OCI-LY7 (cell line): ENCODE measurements around the gene TMEM37. TPM values are rescaled to one million over a fixed set of nuclear protein-coding genes. Genes with fewer than 3 reads are reported as not detected.

ENCODE experiments used
- BruUV-seq: library from RNA; stranded (reverse); fragments of 400-500 nt; replicated peaks from 2 replicates; lab custom pipeline; 2021; lab: Mats Ljungman, UMichigan
- CTCF ChIA-PET: fragments of 300-600 bp; sonication (Branson Sonifier 250); formaldehyde crosslinking; loops from one replicate; lab custom pipeline; 2022; ENCODE audit warnings: antibody characterized with exemption; ENCODE audit not compliant: unreplicated experiment; lab: Charles Lee
- POLR2A ChIA-PET: fragments of 300-600 bp; sonication (Branson Sonifier 250); formaldehyde crosslinking; loops from one replicate; lab custom pipeline; 2022; ENCODE audit warnings: antibody characterized with exemption; lab: Charles Lee
- DNase-seq: peaks from one replicate; pipeline ENCODE4 v3.0.0-alpha.2; 2015; ENCODE audit warnings: low spot score
- H2AFZ ChIP-seq: fragments of 200-600 bp; sonication (generic), shearing (Covaris generic); 2 replicates; pipeline ENCODE4 v1.6.1; 2014; ENCODE audit warnings: mild to moderate bottlenecking, antibody characterized with exemption, low read length, moderate library complexity
- H3K27ac ChIP-seq: fragments of 200-600 bp; sonication (generic); 2 replicates; pipeline ENCODE4 v1.5.1; 2014; ENCODE audit warnings: mixed run types, low read depth, mild to moderate bottlenecking, moderate library complexity, low read length, inconsistent platforms; ENCODE audit not compliant: poor library complexity, severe bottlenecking
- H3K36me3 ChIP-seq: fragments of 200-600 bp; sonication (generic); 2 replicates; pipeline ENCODE4 v1.6.1; 2014; ENCODE audit warnings: mild to moderate bottlenecking, antibody characterized with exemption, low read length, moderate library complexity, mixed read lengths; ENCODE audit not compliant: insufficient read depth
- H3K4me1 ChIP-seq: fragments of 200-600 bp; sonication (generic); 2 replicates; pipeline ENCODE4 v1.5.1; 2014; ENCODE audit warnings: mild to moderate bottlenecking, low read length; ENCODE audit not compliant: insufficient read depth, poor library complexity, severe bottlenecking
- H3K4me2 ChIP-seq: fragments of 200-600 bp; sonication (generic); 2 replicates; pipeline ENCODE4 v1.6.1; 2014; ENCODE audit warnings: mild to moderate bottlenecking, low read length
- H3K4me3 ChIP-seq: fragments of 200-600 bp; sonication (generic); 2 replicates; pipeline ENCODE4 v1.5.1; 2014; ENCODE audit warnings: mild to moderate bottlenecking, low read depth, low read length; ENCODE audit not compliant: poor library complexity, severe bottlenecking
- H3K79me2 ChIP-seq: fragments of 200-600 bp; sonication (generic); 2 replicates; pipeline ENCODE4 v1.6.1; 2016; ENCODE audit warnings: low read depth, mild to moderate bottlenecking, low read length, moderate library complexity, mixed read lengths; ENCODE audit not compliant: insufficient read depth
- H3K9me2 ChIP-seq: fragments of 200-600 bp; sonication (generic); 2 replicates; pipeline ENCODE4 v1.6.1; 2016; ENCODE audit warnings: mild to moderate bottlenecking, low read length, mixed read lengths; ENCODE audit not compliant: insufficient read depth
- H3K9me3 ChIP-seq: fragments of 200-600 bp; sonication (generic); 2 replicates; pipeline ENCODE4 v1.6.1; 2014; ENCODE audit warnings: mild to moderate bottlenecking, mixed run types, low read length, mixed read lengths
- H4K20me1 ChIP-seq: fragments of 200-600 bp; sonication (generic); 2 replicates; pipeline ENCODE4 v1.6.1; 2014; ENCODE audit warnings: mild to moderate bottlenecking, antibody characterized with exemption, low read length, moderate library complexity, mixed read lengths; ENCODE audit not compliant: insufficient read depth
- EZH2phosphoT487 ChIP-seq: fragments of 200-600 bp; sonication (generic); IDR thresholded peaks from 2 replicates; pipeline ENCODE4 v1.6.1; 2018; ENCODE audit warnings: low read depth, borderline replicate concordance, mild to moderate bottlenecking, mixed run types, antibody characterized with exemption, low read length, moderate library complexity, mixed read lengths
- intact Hi-C: fragments of 100-400 bp; cut with micrococcal nuclease; formaldehyde crosslinking; loops from one replicate; pipeline ENCODE4 v1.10.0; 2022; ENCODE audit not compliant: unreplicated experiment
- total RNA-seq, 2 experiments: library from RNA; depleted of rRNA in 1 of 2; stranded (reverse); fragments of >200 nt in 1 of 2; shearing (Covaris generic) in 1 of 2; gene quantifications; 2 replicates each; pipeline ENCODE4 v1.2.3, GENCODE V29; 2014 to 2022
- TF ChIP-seq, protein P1 (sequence below): fragments of 200-600 bp; sonication (generic); conservative IDR thresholded peaks from 2 replicates; pipeline ENCODE4 v1.5.1; 2014; ENCODE audit warnings: mild to moderate bottlenecking, antibody characterized with exemption, low read length, moderate library complexity, mixed read lengths

TMEM37 gene
- total RNA-seq, 2 experiments from 2014 or later = not detected

DNA sequence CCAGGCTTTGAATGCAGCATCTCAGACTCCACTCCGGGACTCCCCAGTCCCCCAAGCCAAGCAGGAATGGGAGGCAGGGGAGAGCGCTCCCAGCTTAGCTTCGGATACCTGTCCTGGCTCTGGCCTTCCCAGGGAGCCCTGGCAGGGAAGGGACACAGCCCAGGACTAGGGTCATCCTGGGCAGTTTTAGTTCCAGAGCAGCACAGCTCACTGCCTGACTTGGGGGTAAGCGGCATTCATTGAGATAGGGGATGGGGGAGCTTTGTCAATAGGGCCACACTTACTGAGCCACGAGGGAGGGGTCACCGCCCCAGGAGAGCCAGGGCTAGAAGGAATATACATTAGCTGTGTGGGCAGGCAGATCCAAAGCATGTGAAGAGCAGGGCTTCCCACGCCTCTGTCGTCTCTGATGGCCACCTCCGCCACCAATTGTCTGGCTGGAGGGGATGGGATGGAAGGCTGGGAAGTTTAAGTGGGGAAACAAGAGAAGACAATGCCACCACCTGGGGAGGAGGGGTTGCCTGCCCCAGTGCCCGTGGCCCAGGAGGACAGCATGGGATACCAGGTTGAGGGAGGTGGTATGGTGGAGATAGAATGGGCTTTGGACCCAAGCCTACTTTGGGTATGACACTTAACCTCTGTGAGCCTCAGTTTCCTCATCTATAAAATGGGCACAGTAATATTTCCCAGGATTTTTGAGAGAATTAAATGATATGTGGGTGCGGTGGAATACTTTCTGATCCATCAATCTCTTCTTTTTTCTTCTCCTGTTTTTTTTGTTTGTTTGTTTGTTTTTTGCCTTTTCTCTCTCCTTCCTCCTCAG lies 52.5 kb downstream of the TMEM37 start:
- Histone ChIP-seq H3K36me3 (no peaks in the 10 kb centered on the region), H4K20me1 (no peaks in the 10 kb centered on the region), H3K4me1 (peaks cover 9% of the 10 kb centered on the region), H3K9me3 (no peaks in the 10 kb centered on the region), H3K4me3 (no peak overlapping the region), H3K9me2 (no peaks in the 10 kb centered on the region), H3K4me2 (no peak overlapping the region), H3K79me2 (no peaks in the 10 kb centered on the region), H2AFZ (no peak overlapping the region), H3K27ac (no peak overlapping the region)
- intact Hi-C loops = no loop called here
- no peak for DNase-seq
- TF ChIP-seq, protein P1, sequence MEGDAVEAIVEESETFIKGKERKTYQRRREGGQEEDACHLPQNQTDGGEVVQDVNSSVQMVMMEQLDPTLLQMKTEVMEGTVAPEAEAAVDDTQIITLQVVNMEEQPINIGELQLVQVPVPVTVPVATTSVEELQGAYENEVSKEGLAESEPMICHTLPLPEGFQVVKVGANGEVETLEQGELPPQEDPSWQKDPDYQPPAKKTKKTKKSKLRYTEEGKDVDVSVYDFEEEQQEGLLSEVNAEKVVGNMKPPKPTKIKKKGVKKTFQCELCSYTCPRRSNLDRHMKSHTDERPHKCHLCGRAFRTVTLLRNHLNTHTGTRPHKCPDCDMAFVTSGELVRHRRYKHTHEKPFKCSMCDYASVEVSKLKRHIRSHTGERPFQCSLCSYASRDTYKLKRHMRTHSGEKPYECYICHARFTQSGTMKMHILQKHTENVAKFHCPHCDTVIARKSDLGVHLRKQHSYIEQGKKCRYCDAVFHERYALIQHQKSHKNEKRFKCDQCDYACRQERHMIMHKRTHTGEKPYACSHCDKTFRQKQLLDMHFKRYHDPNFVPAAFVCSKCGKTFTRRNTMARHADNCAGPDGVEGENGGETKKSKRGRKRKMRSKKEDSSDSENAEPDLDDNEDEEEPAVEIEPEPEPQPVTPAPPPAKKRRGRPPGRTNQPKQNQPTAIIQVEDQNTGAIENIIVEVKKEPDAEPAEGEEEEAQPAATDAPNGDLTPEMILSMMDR = no peak
- no peak for TF ChIP-seq EZH2phosphoT487
- POLR2A ChIA-PET = interaction anchor here (0.6 to 1.1 kb wide), 2 partner anchors 13 to 70 kb away, joined by 3 read pairs; no protein-coding TSS in a partner anchor
- BruUV-seq = no TSS peak
- CTCF ChIA-PET = interaction anchor here (1.0 kb wide), 1 partner anchor 376 kb away, joined by 3 read pairs; no protein-coding TSS in a partner anchor

DNA sequence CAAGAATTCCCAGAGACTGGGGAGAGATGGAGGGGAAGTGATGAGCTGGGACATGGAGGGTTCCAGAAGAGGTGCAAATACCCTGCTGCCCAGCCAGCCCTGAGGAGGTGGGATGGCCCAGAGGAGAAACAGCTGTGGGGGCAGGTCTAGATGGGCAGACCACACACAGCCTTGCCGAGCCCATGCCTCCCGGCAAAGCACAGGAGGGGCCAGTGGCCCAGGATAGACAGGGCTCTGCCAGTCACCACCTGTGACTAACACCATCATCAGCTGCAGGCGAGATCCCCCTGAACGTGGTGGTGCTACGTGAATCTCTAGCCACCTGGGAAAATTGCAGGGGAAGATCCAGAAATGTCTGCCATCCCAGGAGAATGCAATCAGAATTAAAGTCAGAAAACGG lies 53.2 kb downstream of the TMEM37 start:
- Histone ChIP-seq H3K4me1 (peaks cover 9% of the 10 kb centered on the region), H3K9me2 (no peaks in the 10 kb centered on the region), H3K36me3 (no peaks in the 10 kb centered on the region), H4K20me1 (no peaks in the 10 kb centered on the region), H3K27ac (no peak overlapping the region), H2AFZ (no peak overlapping the region), H3K4me2 (no peak overlapping the region), H3K9me3 (no peaks in the 10 kb centered on the region), H3K4me3 (no peak overlapping the region), H3K79me2 (no peaks in the 10 kb centered on the region)
- BruUV-seq = no TSS peak
- intact Hi-C loops = no loop called here
- ChIA-PET CTCF (interaction anchor here (0.8 kb wide), 1 partner anchor 8 kb away, joined by 5 read pairs; no protein-coding TSS in a partner anchor), POLR2A (no interaction called here)
- no peak for DNase-seq
- TF ChIP-seq EZH2phosphoT487 = no peak
- TF ChIP-seq, protein P1 = no peak
